GM23338 (cell line): ENCODE results near the gene NTM. TPM values are rescaled to one million over a fixed set of nuclear protein-coding genes. Genes with fewer than 3 reads are reported as not detected.

Experiments
- ATAC-seq: fragments of 200-7000 bp; cut with Tn5 transposase; 3 replicates; pipeline ENCODE4 v1.9.1; 2020
- DNase-seq: peaks from one replicate; pipeline ENCODE4 v3.0.0-alpha.2; 2015; ENCODE audit warnings: low spot score
- H2AFZ ChIP-seq: fragments of 200-600 bp; sonication (generic); 2 replicates; pipeline ENCODE4 v1.8.0; 2016; ENCODE audit warnings: antibody characterized with exemption, mild to moderate bottlenecking, moderate library complexity
- H3F3A ChIP-seq: fragments of 200-600 bp; sonication (generic); replicated peaks from 2 replicates; pipeline ENCODE4 v1.8.0; 2017; ENCODE audit warnings: antibody characterized with exemption, mixed run types, low read depth
- H3K27ac ChIP-seq: fragments of 200-600 bp; sonication (generic); 2 replicates; pipeline ENCODE4 v1.6.1; 2016; ENCODE audit warnings: low read depth
- H3K27me3 ChIP-seq: fragments of 200-600 bp; sonication (generic); 2 replicates; pipeline ENCODE4 v1.8.0; 2016; ENCODE audit warnings: mild to moderate bottlenecking, mixed run types, moderate library complexity; ENCODE audit not compliant: insufficient read depth
- H3K36me3 ChIP-seq: fragments of 200-600 bp; sonication (generic); 2 replicates; pipeline ENCODE4 v1.8.0; 2016; ENCODE audit warnings: mild to moderate bottlenecking; ENCODE audit not compliant: insufficient read depth
- H3K4me1 ChIP-seq: fragments of 200-600 bp; sonication (generic); 2 replicates; pipeline ENCODE4 v1.8.0; 2016; ENCODE audit warnings: mild to moderate bottlenecking, moderate library complexity; ENCODE audit not compliant: insufficient read depth
- H3K4me2 ChIP-seq: fragments of 200-600 bp; sonication (generic); 2 replicates; pipeline ENCODE4 v1.7.1; 2017; ENCODE audit warnings: mixed run types
- H3K4me3 ChIP-seq: fragments of 200-600 bp; sonication (generic); 2 replicates; pipeline ENCODE4 v1.6.1; 2016; ENCODE audit warnings: mixed run types
- H3K79me2 ChIP-seq: fragments of 200-600 bp; sonication (generic); replicated peaks from 2 replicates; pipeline ENCODE4 v1.8.0; 2017; ENCODE audit warnings: mild to moderate bottlenecking; ENCODE audit not compliant: insufficient read depth
- H3K9me2 ChIP-seq: fragments of 200-600 bp; sonication (generic); 2 replicates; pipeline ENCODE4 v1.8.0; 2017; ENCODE audit not compliant: insufficient read depth
- H4K20me1 ChIP-seq: fragments of 200-600 bp; sonication (generic); replicated peaks from 2 replicates; pipeline ENCODE4 v1.8.0; 2017; ENCODE audit warnings: mild to moderate bottlenecking; ENCODE audit not compliant: insufficient read depth
- H3K27ac Mint-ChIP-seq: 2 replicates; pipeline ENCODE4 v1.8.0; 2020; ENCODE audit warnings: inconsistent platforms, mild to moderate bottlenecking, moderate library complexity, mixed read lengths
- H3K27me3 Mint-ChIP-seq: 3 replicates; pipeline ENCODE4 v1.8.0; 2022; ENCODE audit warnings: low read depth, mild to moderate bottlenecking, moderate library complexity, mixed read lengths, inconsistent platforms; ENCODE audit not compliant: insufficient read depth, poor library complexity
- H3K36me3 Mint-ChIP-seq: 3 replicates; pipeline ENCODE4 v1.8.0; 2021; ENCODE audit warnings: low read depth, mild to moderate bottlenecking, inconsistent platforms, moderate library complexity, mixed read lengths
- H3K4me1 Mint-ChIP-seq: 3 replicates; pipeline ENCODE4 v1.8.0; 2020; ENCODE audit warnings: mild to moderate bottlenecking, inconsistent platforms, mixed read lengths
- H3K4me3 Mint-ChIP-seq: 3 replicates; pipeline ENCODE4 v1.8.0; 2021; ENCODE audit warnings: moderate library complexity, mild to moderate bottlenecking, inconsistent platforms, mixed read lengths
- H3K9me3 Mint-ChIP-seq: 3 replicates; pipeline ENCODE4 v1.8.0; 2020; ENCODE audit warnings: moderate library complexity, mild to moderate bottlenecking, inconsistent platforms, mixed read lengths
- CREB1 ChIP-seq: fragments of 250-450 bp; sonication (Bioruptor Pico); IDR thresholded peaks from 2 replicates; pipeline ENCODE4 v1.5.0; 2020; ENCODE audit warnings: low read depth, mild to moderate bottlenecking, moderate library complexity
- EZH2 ChIP-seq: fragments of 200-600 bp; sonication (generic); IDR thresholded peaks from one replicate; pipeline ENCODE4 v1.8.0; 2017; ENCODE audit warnings: antibody characterized with exemption, mild to moderate bottlenecking, low read depth; ENCODE audit not compliant: unreplicated experiment
- EZH2phosphoT487 ChIP-seq: fragments of 200-600 bp; sonication (generic); IDR thresholded peaks from one replicate; pipeline ENCODE4 v1.8.1; 2018; ENCODE audit warnings: antibody characterized with exemption; ENCODE audit not compliant: unreplicated experiment
- JUNB ChIP-seq: IDR thresholded peaks from one replicate; pipeline ENCODE4 v1.6.1; 2016; ENCODE audit warnings: antibody characterized with exemption; ENCODE audit not compliant: unreplicated experiment
- NANOG ChIP-seq: IDR thresholded peaks from 2 replicates; pipeline ENCODE4 v1.6.1; 2016; ENCODE audit warnings: antibody characterized with exemption, borderline replicate concordance
- POLR2AphosphoS5 ChIP-seq: IDR thresholded peaks from 2 replicates; pipeline ENCODE4 v1.6.1; 2016; ENCODE audit warnings: antibody characterized with exemption, low read depth
- REST ChIP-seq: IDR thresholded peaks from one replicate; pipeline ENCODE4 v1.6.1; 2018; ENCODE audit warnings: antibody characterized with exemption; ENCODE audit not compliant: unreplicated experiment
- STAT1 ChIP-seq: IDR thresholded peaks from one replicate; pipeline ENCODE4 v1.6.1; 2016; ENCODE audit warnings: antibody characterized with exemption; ENCODE audit not compliant: unreplicated experiment
- ZNF114 ChIP-seq: fragments of 250-450 bp; sonication (Bioruptor Pico); IDR thresholded peaks from 2 replicates; pipeline ENCODE4 v1.5.0; 2020; ENCODE audit warnings: mild to moderate bottlenecking, moderate library complexity
- ZNF331 ChIP-seq: fragments of 250-450 bp; sonication (Bioruptor Pico); IDR thresholded peaks from 2 replicates; pipeline ENCODE4 v1.5.0; 2020; ENCODE audit warnings: low read depth, mild to moderate bottlenecking, moderate library complexity
- polyA plus RNA-seq: library from polyadenylated mRNA; unstranded; fragments of >200 nt; fragmentation: Nextera tagmentation; extraction: Ambion mirVana; gene quantifications from 2 replicates; pipeline ENCODE4 v1.2.1, GENCODE V29; 2016
- total RNA-seq: library from RNA; depleted of rRNA; stranded (reverse); fragments of >200 nt; shearing (Covaris generic); gene quantifications from 2 replicates; pipeline ENCODE4 v1.2.3, GENCODE V29; 2014
- TF ChIP-seq, protein P1 (sequence below): IDR thresholded peaks from 2 replicates; pipeline ENCODE4 v1.6.1; 2016; ENCODE audit warnings: antibody characterized with exemption
- TF ChIP-seq, protein P2 (sequence below), 2 experiments: fragments of 200-600 bp in 1 of 2; sonication (generic) in 1 of 2; conservative IDR thresholded peaks; 2 replicates each; pipeline versions ENCODE4 v1.5.1 to v1.6.1; 2016 to 2017; ENCODE audit warnings: antibody characterized with exemption in 2 of 2, low read depth in 2 of 2, mild to moderate bottlenecking in 2 of 2, moderate library complexity in 1 of 2
- TF ChIP-seq, protein P3 (sequence below): fragments of 250-450 bp; sonication (Bioruptor Pico); IDR thresholded peaks from 2 replicates; pipeline ENCODE4 v1.5.0; 2020; ENCODE audit warnings: mild to moderate bottlenecking, moderate library complexity

Gene NTM
- total and polyA plus RNA-seq, 2 experiments from 2014 or later, result 10.6 to 14.6 TPM

GRCh38 chr11:131924457-131925201 is 554.2 kb downstream of the NTM start:
- H3K27me3 Mint-ChIP-seq, result no peaks in the 10 kb centered on the region
- Histone ChIP-seq H3K4me1 (peaks cover 13% of the 10 kb centered on the region), H3K27me3 (no peaks in the 10 kb centered on the region), H3K4me3 (no peak overlapping the region), H2AFZ (no peak overlapping the region), H3F3A (no peaks in the 10 kb centered on the region), H3K27ac (no peak overlapping the region), H4K20me1 (no peaks in the 10 kb centered on the region), H3K4me2 (no peak overlapping the region), H3K79me2 (peaks cover 5% of the 10 kb centered on the region; the same call in 1 of the 2 replicates), H3K36me3 (no peaks in the 10 kb centered on the region), H3K9me2 (no peaks in the 10 kb centered on the region)
- H3K27ac Mint-ChIP-seq, result no peak overlapping the region
- no peak for ATAC-seq
- no peaks in the 10 kb centered on the region; the same call in 2 of the 3 replicates for H3K36me3 Mint-ChIP-seq
- no peak for TF ChIP-seq REST
- no peak for TF ChIP-seq ZNF114 (CRISPR knock-in tag)
- TF ChIP-seq EZH2, result no peak
- no peak for TF ChIP-seq CREB1 (CRISPR knock-in tag)
- no peak for TF ChIP-seq POLR2AphosphoS5
- TF ChIP-seq, protein P1, sequence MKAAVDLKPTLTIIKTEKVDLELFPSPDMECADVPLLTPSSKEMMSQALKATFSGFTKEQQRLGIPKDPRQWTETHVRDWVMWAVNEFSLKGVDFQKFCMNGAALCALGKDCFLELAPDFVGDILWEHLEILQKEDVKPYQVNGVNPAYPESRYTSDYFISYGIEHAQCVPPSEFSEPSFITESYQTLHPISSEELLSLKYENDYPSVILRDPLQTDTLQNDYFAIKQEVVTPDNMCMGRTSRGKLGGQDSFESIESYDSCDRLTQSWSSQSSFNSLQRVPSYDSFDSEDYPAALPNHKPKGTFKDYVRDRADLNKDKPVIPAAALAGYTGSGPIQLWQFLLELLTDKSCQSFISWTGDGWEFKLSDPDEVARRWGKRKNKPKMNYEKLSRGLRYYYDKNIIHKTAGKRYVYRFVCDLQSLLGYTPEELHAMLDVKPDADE, result no peak
- TF ChIP-seq STAT1, result no peak
- TF ChIP-seq, protein P2, sequence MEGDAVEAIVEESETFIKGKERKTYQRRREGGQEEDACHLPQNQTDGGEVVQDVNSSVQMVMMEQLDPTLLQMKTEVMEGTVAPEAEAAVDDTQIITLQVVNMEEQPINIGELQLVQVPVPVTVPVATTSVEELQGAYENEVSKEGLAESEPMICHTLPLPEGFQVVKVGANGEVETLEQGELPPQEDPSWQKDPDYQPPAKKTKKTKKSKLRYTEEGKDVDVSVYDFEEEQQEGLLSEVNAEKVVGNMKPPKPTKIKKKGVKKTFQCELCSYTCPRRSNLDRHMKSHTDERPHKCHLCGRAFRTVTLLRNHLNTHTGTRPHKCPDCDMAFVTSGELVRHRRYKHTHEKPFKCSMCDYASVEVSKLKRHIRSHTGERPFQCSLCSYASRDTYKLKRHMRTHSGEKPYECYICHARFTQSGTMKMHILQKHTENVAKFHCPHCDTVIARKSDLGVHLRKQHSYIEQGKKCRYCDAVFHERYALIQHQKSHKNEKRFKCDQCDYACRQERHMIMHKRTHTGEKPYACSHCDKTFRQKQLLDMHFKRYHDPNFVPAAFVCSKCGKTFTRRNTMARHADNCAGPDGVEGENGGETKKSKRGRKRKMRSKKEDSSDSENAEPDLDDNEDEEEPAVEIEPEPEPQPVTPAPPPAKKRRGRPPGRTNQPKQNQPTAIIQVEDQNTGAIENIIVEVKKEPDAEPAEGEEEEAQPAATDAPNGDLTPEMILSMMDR (conservative IDR thresholded peaks at IDR 0.05; ENCODE audit: low read depth in 2 of 2), result no peak
- no peak for TF ChIP-seq EZH2phosphoT487
- no peak for TF ChIP-seq NANOG
- no peak for TF ChIP-seq ZNF331 (CRISPR knock-in tag)
- no peak for TF ChIP-seq JUNB
- TF ChIP-seq, protein P3, sequence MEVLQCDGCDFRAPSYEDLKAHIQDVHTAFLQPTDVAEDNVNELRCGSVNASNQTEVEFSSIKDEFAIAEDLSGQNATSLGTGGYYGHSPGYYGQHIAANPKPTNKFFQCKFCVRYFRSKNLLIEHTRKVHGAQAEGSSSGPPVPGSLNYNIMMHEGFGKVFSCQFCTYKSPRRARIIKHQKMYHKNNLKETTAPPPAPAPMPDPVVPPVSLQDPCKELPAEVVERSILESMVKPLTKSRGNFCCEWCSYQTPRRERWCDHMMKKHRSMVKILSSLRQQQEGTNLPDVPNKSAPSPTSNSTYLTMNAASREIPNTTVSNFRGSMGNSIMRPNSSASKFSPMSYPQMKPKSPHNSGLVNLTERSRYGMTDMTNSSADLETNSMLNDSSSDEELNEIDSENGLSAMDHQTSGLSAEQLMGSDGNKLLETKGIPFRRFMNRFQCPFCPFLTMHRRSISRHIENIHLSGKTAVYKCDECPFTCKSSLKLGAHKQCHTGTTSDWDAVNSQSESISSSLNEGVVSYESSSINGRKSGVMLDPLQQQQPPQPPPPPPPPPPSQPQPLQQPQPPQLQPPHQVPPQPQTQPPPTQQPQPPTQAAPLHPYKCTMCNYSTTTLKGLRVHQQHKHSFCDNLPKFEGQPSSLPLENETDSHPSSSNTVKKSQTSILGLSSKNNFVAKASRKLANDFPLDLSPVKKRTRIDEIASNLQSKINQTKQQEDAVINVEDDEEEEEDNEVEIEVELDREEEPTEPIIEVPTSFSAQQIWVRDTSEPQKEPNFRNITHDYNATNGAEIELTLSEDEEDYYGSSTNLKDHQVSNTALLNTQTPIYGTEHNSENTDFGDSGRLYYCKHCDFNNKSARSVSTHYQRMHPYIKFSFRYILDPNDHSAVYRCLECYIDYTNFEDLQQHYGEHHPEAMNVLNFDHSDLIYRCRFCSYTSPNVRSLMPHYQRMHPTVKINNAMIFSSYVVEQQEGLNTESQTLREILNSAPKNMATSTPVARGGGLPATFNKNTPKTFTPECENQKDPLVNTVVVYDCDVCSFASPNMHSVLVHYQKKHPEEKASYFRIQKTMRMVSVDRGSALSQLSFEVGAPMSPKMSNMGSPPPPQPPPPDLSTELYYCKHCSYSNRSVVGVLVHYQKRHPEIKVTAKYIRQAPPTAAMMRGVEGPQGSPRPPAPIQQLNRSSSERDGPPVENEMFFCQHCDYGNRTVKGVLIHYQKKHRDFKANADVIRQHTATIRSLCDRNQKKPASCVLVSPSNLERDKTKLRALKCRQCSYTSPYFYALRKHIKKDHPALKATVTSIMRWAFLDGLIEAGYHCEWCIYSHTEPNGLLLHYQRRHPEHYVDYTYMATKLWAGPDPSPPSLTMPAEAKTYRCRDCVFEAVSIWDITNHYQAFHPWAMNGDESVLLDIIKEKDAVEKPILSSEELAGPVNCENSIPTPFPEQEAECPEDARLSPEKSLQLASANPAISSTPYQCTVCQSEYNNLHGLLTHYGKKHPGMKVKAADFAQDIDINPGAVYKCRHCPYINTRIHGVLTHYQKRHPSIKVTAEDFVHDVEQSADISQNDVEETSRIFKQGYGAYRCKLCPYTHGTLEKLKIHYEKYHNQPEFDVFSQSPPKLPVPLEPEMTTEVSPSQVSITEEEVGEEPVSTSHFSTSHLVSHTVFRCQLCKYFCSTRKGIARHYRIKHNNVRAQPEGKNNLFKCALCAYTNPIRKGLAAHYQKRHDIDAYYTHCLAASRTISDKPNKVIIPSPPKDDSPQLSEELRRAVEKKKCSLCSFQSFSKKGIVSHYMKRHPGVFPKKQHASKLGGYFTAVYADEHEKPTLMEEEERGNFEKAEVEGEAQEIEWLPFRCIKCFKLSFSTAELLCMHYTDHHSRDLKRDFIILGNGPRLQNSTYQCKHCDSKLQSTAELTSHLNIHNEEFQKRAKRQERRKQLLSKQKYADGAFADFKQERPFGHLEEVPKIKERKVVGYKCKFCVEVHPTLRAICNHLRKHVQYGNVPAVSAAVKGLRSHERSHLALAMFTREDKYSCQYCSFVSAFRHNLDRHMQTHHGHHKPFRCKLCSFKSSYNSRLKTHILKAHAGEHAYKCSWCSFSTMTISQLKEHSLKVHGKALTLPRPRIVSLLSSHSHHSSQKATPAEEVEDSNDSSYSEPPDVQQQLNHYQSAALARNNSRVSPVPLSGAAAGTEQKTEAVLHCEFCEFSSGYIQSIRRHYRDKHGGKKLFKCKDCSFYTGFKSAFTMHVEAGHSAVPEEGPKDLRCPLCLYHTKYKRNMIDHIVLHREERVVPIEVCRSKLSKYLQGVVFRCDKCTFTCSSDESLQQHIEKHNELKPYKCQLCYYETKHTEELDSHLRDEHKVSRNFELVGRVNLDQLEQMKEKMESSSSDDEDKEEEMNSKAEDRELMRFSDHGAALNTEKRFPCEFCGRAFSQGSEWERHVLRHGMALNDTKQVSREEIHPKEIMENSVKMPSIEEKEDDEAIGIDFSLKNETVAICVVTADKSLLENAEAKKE, result no peak
- no peaks in the 10 kb centered on the region for H3K9me3 Mint-ChIP-seq
- H3K4me1 Mint-ChIP-seq, result peaks cover 29% of the 10 kb centered on the region
- DNase-seq, result no peak
- no peak overlapping the region for H3K4me3 Mint-ChIP-seq
